Gastrocnemius medialis (tissue), 4 donors: ENCODE data around the gene DERA.

Source experiments
- CTCF ChIP-seq, 5 experiments: fragments of 450-650 bp in 3 of 5; fragments of 200-600 bp in 2 of 5; sonication (generic) in 2 of 5; IDR thresholded peaks in 4 of 5; conservative IDR thresholded peaks in 1 of 5; 1 replicate in 4 of 5; 2 replicates in 1 of 5; pipeline ENCODE4 v1.5.1; 2016 to 2019; ENCODE audit warnings: antibody characterized with exemption in 5 of 5, mild to moderate bottlenecking in 3 of 5, moderate library complexity in 3 of 5
- POLR2A ChIP-seq, 2 donors: fragments of 450-650 bp; IDR thresholded peaks; one replicate each; pipeline ENCODE4 v1.6.1; 2017; ENCODE audit warnings: antibody characterized with exemption in 2 of 2, mild to moderate bottlenecking in 2 of 2, moderate library complexity in 2 of 2

GRCh38 chr12:15868186-15868585, 42.9 kb upstream of the DERA start:
- TF ChIP-seq CTCF (IDR thresholded peaks at IDR 0.05 in 4 of 5, conservative IDR thresholded peaks at IDR 0.05 in 1 of 5) (no peak), POLR2A (IDR thresholded peaks at IDR 0.05) (no peak)
